ENCODE results near the gene CDCA8. TPM values are rescaled to one million over a fixed set of nuclear protein-coding genes. Genes with fewer than 3 reads are reported as not detected.

The CDCA8 gene
- total RNA-seq, 1 experiment from 2014 or later: 48.3 TPM

DNA sequence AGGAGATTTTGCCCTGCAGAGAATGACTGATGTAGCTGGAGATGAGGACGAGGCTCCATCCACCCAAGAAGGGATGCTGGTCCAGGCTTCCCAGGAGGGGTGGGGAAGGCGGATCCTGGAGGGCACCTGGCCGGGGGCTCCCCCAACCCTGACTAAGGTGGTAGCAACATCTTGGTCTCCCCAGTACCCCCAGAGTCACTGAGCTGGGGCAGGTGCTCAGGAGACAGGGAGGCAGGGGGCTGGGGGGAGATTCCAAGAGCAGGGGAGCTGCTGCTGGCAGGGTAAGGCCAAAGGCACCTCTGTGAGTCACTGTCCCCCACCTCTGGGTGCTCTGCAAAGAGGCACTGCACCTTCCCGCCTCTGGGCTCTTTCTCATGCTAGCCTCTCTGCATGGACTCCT, 24.0 kb downstream of the CDCA8 start:
- DNase-seq (ENCODE audit: low read depth): no peak

DNA sequence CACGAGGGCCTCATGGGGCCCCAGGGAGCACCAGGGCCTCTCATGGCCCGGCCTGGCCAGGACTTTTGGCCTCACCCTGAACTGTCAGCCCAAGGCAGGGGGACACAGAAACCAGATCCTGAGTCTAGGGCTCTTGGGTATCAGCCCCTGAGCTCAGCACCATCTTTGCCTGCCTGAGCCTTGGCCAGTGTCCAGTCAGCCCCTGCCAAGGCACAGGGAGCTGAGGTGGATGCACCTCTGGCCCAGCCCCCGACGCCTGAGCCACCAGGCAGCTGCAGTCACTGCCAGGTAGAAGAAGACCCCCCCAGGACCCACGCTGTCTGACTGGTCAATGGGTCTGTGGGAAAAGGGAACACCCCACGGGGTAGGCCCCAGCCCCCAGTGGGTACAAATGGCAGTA, 25.3 kb downstream of the CDCA8 start:
- DNase-seq (ENCODE audit: low read depth): no peak

GRCh38 chr1:37718181-37718900, 26.0 kb downstream of the CDCA8 start:
- DNase-seq (ENCODE audit: low read depth): no peak

GRCh38 chr1:37718901-37719571, 26.7 kb downstream of the CDCA8 start:
- no peak for DNase-seq (ENCODE audit: low read depth)

DNA sequence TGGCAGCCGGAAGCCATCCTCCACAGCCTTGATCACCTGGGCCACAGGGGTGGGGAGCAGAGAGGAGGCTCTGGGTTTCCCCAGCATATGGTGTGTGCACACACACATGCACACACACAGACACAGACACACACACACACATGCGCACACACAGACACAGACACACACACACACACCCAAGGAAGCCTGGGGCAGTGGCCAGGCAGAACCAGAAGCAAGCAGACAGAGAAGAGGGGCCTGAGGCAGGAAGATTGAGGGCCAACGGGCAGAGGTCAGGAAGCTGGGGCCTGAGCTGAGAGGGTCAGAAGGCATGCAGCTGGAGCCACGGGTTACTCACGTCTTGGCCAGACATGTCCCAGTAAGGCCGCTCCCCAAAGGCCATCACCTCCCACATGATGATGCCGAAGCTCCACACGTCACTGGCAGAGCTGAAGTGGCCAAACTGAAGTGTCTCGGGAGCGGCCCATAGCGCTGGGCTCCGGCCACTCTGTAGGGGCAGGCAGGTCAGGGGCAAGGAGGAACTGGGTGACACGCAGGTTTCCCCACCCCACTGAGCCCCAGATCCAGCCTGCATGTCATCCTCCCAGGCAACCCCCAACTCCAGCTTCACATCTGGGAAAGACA, 27.4 kb downstream of the CDCA8 start:
- DNase-seq (ENCODE audit: low read depth): no peak

DNA sequence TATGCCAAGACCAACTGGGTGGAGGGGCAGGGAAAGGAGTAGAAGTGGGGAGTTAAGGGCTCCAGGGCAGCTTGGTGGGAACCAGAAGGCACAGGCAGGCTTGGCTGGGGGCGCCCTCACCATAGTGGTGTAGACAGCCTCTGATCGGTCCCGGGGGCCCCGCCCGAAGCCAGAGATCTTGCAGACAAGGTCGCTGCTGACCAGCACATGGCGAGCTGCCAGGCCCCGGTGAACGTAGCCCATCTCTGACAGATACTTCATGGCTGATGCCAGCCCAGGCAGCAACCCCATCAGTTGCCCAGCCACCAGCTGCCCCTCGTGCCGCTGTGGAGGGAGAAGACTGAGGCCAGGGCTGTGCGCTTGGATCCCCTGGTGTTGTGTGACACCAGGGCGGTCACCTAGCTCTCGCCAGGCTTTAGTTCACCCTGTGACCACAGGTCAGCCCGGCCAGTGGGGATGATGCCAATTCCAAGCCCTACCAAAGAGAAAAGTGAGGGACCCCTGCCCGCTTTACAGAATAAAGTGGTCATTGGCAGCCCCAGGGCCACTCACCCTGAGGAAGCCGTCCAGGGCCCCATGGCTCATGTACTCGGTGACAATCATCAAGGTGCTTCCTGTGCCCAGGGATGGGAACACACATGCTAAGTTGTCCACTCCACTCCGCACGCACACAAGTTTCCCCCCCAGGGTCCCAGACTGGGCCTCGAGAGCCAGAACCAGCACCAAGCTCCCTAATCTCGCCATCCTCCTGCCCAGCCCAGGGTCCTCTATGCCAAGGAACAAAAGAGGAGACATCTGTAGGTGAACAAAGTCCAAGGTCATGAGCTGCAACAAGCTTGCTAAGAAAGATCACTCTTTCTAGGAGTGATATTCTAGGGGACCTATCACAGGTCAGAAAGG, 28.2 kb downstream of the CDCA8 start:
- no peak for DNase-seq (ENCODE audit: low read depth)

GRCh38 chr1:37721565-37721964, 29.2 kb downstream of the CDCA8 start:
- DNase-seq (ENCODE audit: low read depth): no peak

DNA sequence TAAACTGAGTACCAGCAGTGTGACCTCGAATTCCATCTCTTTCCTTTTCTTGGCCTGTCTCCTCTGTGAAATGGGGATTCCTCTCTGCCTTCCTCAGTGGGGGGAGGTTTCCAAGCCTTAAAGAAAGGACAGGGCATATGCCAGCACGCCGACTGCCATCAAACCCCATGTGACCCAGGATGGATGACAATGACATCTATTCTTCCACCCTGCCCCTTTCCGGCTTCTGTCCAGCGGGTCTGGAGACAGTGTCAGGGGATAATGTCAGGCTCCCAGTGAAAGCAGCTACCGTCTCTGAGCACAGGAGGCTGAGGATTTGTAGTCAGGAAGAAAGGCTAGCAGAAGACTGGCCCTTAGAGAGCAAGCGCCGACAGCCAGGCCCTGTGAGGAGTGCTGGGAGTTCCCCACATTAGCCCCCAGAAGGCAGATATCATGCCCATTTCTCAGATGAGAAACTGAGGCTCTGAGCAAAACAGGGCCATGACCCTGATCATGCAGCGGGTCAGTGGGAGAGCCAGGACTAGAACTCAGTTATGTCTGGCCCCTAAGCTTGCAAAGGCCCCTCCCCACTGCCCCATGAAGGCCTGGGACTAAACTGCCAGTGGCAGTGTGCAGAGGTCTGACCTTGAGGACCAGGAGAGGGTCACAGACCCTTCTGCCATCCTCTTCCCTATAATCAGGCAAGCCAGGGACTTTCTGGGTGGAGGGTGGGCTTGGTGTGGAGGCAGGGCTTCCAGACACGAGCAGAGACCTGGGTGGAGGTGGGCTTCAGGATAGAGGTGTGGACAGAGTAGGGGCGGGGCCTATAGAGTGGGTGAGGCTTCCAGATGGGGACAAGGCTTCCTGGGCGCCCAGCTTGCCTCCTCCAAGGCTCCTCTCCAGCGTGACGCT, 30.1 kb downstream of the CDCA8 start:
- DNase-seq (ENCODE audit: low read depth): no peak

DNA sequence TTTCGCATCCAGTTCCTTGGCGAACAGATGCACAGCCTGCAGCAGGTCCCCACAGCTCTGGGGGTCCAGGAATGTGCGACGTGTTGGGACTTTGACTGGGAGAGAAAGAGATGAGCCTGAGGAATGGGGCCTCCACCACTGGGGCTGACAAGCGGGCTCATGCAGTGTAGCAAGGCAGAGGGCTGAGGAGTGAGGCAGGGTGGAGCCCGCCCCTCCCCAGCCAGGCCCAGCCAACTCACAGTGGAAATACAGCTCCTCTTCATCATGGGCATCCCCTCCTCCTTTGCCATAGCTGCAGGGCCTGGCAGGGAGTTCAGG, 30.7 kb downstream of the CDCA8 start:
- no peak for DNase-seq (ENCODE audit: low read depth)

GRCh38 chr1:37723390-37724078, 31.2 kb downstream of the CDCA8 start:
- DNase-seq (ENCODE audit: low read depth): peak; percentile 65

GRCh38 chr1:37724575-37724974, 32.3 kb downstream of the CDCA8 start:
- DNase-seq (ENCODE audit: low read depth): no peak

- DNase-seq (ENCODE audit: low read depth): no peak
Measured at GRCh38 chr1:37725851-37726613, 33.7 kb downstream of the CDCA8 start.

- no peak for DNase-seq (ENCODE audit: low read depth)
Measured at GRCh38 chr1:37726751-37727585, 34.7 kb downstream of the CDCA8 start.

DNA sequence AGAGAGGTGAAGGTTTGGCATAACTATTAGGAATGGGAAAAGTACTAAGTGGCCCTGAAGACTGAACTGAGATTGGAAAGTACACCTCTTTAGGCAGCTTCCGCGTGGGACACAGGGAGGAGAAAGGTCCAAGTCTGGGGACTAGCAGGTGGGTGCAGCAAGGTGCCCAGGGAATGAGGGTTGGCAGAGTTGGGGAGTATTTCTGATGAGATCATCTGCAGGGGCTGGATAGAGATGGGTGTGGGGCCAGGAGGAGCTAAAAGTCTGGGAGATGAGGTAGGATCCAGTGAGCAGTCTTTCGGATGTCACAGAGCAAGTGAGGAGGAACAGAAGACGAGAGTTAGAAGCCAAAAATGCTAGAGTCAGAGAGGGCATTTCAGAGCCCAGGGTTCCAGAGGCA, 36.1 kb downstream of the CDCA8 start:
- no peak for DNase-seq (ENCODE audit: low read depth)

- no peak for DNase-seq (ENCODE audit: low read depth)
Measured at GRCh38 chr1:37730376-37730775, 38.1 kb downstream of the CDCA8 start.

- no peak for DNase-seq (ENCODE audit: low read depth)
Measured at GRCh38 chr1:37731312-37732019, 39.1 kb downstream of the CDCA8 start.

DNA sequence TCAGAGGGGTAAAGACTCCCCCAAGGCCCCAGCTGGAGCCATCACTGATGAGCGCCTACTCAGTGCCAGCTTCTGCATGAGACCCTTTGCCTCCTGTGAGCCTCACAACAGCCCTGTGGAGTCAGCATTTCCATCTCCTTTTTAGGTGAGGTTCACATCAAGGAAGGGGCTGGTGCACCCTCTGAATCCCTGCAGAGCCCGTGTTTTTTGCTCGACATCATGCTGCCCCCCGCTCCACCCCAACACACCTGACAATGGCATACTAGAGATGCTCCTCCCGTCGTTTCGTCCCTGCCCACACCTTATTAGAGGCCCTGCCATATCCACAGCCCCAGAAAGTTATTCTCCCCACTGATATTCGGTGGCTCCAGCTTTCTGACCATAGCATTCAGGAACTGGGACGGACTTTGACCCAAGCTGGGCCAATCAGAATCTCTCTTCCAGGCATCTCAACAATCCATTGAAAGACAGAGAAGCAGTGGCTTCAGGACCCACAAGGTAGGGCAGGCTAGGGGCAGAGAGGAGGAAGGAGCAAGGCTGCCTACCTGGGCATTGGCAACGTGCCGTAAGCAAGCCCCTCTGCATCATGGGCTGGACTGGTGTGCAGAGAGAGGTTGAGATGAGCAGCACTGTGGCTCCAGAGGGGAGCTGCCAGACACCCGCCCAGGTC, 39.9 kb downstream of the CDCA8 start:
- DNase-seq (ENCODE audit: low read depth): no peak
